Renal pelvis (tissue), 12 donors: Measurements from ENCODE around the gene ZNF638. TPM values are rescaled to one million over a fixed set of nuclear protein-coding genes. Genes with fewer than 3 reads are reported as not detected.
A peak's percentile ranks its signal among the peaks of the same experiment; 100 is the strongest.
"Not testable (repeated sequence)": the region's sequence is repeated elsewhere in the genome, so short reads cannot be mapped to it uniquely, and the experiment has no call there.

ENCODE experiments used
- DNase-seq: peaks from one replicate; pipeline ENCODE4 v3.0.0-alpha.2; 2013
- long read RNA-seq, 16 experiments: transcript quantifications; one replicate each; lab custom pipeline, GENCODE V29; 2026
- polyA plus RNA-seq, 3 donors: library from polyadenylated mRNA; unstranded; fragments of 120-200 nt; gene quantifications; one replicate each; pipeline ENCODE4 v1.2.1, GENCODE V29; 2013; ENCODE audit not compliant: insufficient read length in 3 of 3

ZNF638 gene, protein sequence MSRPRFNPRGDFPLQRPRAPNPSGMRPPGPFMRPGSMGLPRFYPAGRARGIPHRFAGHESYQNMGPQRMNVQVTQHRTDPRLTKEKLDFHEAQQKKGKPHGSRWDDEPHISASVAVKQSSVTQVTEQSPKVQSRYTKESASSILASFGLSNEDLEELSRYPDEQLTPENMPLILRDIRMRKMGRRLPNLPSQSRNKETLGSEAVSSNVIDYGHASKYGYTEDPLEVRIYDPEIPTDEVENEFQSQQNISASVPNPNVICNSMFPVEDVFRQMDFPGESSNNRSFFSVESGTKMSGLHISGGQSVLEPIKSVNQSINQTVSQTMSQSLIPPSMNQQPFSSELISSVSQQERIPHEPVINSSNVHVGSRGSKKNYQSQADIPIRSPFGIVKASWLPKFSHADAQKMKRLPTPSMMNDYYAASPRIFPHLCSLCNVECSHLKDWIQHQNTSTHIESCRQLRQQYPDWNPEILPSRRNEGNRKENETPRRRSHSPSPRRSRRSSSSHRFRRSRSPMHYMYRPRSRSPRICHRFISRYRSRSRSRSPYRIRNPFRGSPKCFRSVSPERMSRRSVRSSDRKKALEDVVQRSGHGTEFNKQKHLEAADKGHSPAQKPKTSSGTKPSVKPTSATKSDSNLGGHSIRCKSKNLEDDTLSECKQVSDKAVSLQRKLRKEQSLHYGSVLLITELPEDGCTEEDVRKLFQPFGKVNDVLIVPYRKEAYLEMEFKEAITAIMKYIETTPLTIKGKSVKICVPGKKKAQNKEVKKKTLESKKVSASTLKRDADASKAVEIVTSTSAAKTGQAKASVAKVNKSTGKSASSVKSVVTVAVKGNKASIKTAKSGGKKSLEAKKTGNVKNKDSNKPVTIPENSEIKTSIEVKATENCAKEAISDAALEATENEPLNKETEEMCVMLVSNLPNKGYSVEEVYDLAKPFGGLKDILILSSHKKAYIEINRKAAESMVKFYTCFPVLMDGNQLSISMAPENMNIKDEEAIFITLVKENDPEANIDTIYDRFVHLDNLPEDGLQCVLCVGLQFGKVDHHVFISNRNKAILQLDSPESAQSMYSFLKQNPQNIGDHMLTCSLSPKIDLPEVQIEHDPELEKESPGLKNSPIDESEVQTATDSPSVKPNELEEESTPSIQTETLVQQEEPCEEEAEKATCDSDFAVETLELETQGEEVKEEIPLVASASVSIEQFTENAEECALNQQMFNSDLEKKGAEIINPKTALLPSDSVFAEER (N-terminal part only)
- polyA plus RNA-seq, result 100 to 1,000 TPM; 186 to 247 (median 195) TPM
- long read RNA-seq, donor 1, partial matches to known transcripts, result 24 of 31 reads
- long read RNA-seq, donor 1, other reads (novel, unspliced or antisense), result 0 of 31 reads
- long read RNA-seq, donor 2, transcript ZNF638-206 (2 exons, 931 nt), result major isoform, 8 of 19 reads
- long read RNA-seq, donor 2, partial matches to known transcripts, result 10 of 19 reads
- long read RNA-seq, donor 2, other reads (novel, unspliced or antisense), result 0 of 19 reads
- long read RNA-seq, donor 3, transcript ZNF638-206 (2 exons, 931 nt), result major isoform, 5 of 41 reads
- long read RNA-seq, donor 3, partial matches to known transcripts, result 35 of 41 reads
- long read RNA-seq, donor 3, other reads (novel, unspliced or antisense), result 0 of 41 reads
- long read RNA-seq, donor 4, partial matches to known transcripts, result 27 of 31 reads
- long read RNA-seq, donor 4, other reads (novel, unspliced or antisense), result 0 of 31 reads
- long read RNA-seq, donor 5, transcript ZNF638-206 (2 exons, 931 nt), result major isoform, 7 of 12 reads
- long read RNA-seq, donor 5, partial matches to known transcripts, result 5 of 12 reads
- long read RNA-seq, donor 5, other reads (novel, unspliced or antisense), result 0 of 12 reads
- long read RNA-seq, donor 6, partial matches to known transcripts, result 35 of 42 reads
- long read RNA-seq, donor 6, other reads (novel, unspliced or antisense), result 0 of 42 reads
- long read RNA-seq, donor 7, transcript ZNF638-206 (2 exons, 931 nt), result major isoform, 8 of 45 reads
- long read RNA-seq, donor 7, partial matches to known transcripts, result 35 of 45 reads
- long read RNA-seq, donor 7, other reads (novel, unspliced or antisense), result 0 of 45 reads
- long read RNA-seq, donor 8, partial matches to known transcripts, result 21 of 25 reads
- long read RNA-seq, donor 8, other reads (novel, unspliced or antisense), result 0 of 25 reads
- long read RNA-seq, donor 9, transcript ZNF638-206 (2 exons, 931 nt), result major isoform, 18 of 58 reads
- long read RNA-seq, donor 9, partial matches to known transcripts, result 36 of 58 reads
- long read RNA-seq, donor 9, other reads (novel, unspliced or antisense), result 0 of 58 reads
- long read RNA-seq, donor 10, full-length matches to known transcripts, result 20 of 56 reads
- long read RNA-seq, donor 10, partial matches to known transcripts, result 36 of 56 reads
- long read RNA-seq, donor 10, other reads (novel, unspliced or antisense), result 0 of 56 reads
- long read RNA-seq, donor 11, partial matches to known transcripts, result 14 of 19 reads
- long read RNA-seq, donor 11, other reads (novel, unspliced or antisense), result 0 of 19 reads
- long read RNA-seq, donor 12, transcript ZNF638-206 (2 exons, 931 nt), result major isoform, 9 of 64 reads
- long read RNA-seq, donor 12, partial matches to known transcripts, result 52 of 64 reads
- long read RNA-seq, donor 12, other reads (novel, unspliced or antisense), result 0 of 64 reads
- long read RNA-seq, donor 13, transcript ZNF638-206 (2 exons, 931 nt), result major isoform, 10 of 43 reads
- long read RNA-seq, donor 13, partial matches to known transcripts, result 29 of 43 reads
- long read RNA-seq, donor 13, other reads (novel, unspliced or antisense), result 0 of 43 reads
- long read RNA-seq, donor 14, result 0 reads
- long read RNA-seq, donor 15, partial matches to known transcripts, result 32 of 41 reads
- long read RNA-seq, donor 15, other reads (novel, unspliced or antisense), result 0 of 41 reads
- long read RNA-seq, donor 16, transcript ZNF638-206 (2 exons, 931 nt), result major isoform, 6 of 25 reads
- long read RNA-seq, donor 16, partial matches to known transcripts, result 17 of 25 reads
- long read RNA-seq, donor 16, other reads (novel, unspliced or antisense), result 0 of 25 reads

- DNase-seq, result peak; percentile 94
These were observed at the start of gene ZNF638 for GRCh38 chr2:71331581-71332434. Gene ZNF638, plus strand, starts transcription at chr2:71331782. Its CDS starts 17,173 bp downstream, at chr2:71348955.

DNA sequence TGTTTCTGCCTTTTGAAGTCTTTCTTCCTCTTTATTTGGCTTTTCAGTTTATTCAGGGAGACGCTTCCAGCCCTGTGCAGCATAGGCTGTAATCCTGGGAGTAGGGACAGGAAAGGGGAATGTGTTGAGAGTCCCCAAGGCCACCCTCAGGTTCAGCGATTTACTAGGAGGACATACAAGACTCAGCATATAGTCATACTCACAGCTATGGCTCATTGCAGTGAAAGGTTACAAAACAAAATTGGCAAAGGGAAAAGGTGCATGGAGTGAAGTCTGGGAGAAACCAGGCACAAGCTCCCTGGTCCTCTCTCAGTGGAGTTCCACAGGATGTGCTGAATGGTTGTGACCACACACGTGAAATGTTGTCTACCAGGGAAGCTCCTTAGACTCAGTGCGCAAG, 49.6 kb upstream of the ZNF638 start:
- DNase-seq, result no peak

- no peak for DNase-seq
These were observed 49.1 kb upstream of the ZNF638 start for GRCh38 chr2:71282493-71282892.

GRCh38 chr2:71283131-71283530, 48.5 kb upstream of the ZNF638 start:
- no peak for DNase-seq

DNA sequence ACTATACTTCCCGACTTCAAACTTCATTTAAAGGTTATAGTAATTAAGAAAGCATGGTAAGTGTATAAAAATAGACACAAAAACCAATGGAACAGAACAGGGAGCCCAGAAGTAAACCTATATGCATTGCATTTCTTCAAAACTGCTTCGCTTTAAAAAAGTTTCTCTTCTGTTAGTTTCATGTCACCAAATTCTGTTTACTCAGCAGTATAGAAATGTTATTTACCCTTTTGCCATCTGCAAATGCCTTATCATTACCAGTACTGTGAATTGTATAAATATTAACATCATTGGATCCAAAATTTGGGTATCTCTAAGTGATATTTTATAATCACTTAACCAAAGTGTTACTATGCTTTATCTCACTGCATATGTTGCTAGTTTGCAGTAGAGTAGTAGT, 45.9 kb upstream of the ZNF638 start:
- DNase-seq, result no peak

- no peak for DNase-seq
These were observed 40.2 kb upstream of the ZNF638 start for GRCh38 chr2:71291398-71291797.

GRCh38 chr2:71292159-71292558, 39.4 kb upstream of the ZNF638 start:
- no peak for DNase-seq

- no peak for DNase-seq
These were observed 32.7 kb upstream of the ZNF638 start for GRCh38 chr2:71298914-71299313.

GRCh38 chr2:71299507-71299906, 32.1 kb upstream of the ZNF638 start:
- DNase-seq, result peak; percentile 42

- DNase-seq, result no peak
These were observed 27.7 kb upstream of the ZNF638 start for GRCh38 chr2:71303849-71304248.

DNA sequence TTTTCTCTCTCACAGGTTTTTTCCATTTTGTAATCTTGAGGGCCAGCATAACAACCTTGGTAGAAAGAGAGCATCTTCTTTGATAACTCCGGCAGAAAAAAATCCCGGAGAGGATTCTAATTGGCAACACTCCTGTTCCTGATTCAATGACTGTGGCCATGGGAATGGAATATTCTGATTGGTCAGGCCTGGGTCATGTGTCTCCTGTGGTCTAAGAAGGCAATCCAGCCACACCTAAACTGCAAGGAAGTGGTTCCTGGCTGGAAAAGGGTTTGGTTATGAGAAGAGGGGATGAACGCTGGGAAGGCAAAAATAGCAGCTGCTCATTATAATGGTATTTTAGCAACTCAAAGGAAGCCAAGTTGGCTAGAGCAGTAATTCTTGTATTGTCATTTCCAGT, 24.8 kb upstream of the ZNF638 start:
- DNase-seq, result no peak

GRCh38 chr2:71313016-71313766, 18.4 kb upstream of the ZNF638 start:
- no peak for DNase-seq

- no peak for DNase-seq
These were observed 14.5 kb upstream of the ZNF638 start for GRCh38 chr2:71317060-71317459.

GRCh38 chr2:71317900-71318299, 13.7 kb upstream of the ZNF638 start:
- not testable (repeated sequence) for DNase-seq

DNA sequence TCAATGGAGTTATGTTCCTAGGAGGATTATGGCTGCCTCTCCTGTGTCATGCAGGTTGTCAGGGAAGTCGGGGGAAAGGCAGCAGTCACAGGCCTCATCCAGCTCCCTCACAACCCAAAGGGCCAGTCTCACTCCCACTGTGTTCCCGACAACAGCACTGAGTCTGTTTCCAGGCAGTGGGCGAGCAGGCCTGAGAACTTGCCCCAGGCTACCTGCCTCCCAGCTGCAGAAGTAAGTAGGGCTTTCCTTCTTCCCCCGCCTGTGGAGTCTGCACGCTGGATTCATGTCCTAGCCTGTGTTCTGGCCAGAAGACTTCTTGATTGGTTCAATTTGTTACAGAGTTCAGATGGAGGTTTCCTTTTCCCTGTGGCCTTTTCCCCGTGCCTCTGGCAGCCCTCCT, 8.2 kb upstream of the ZNF638 start:
- no peak for DNase-seq

GRCh38 chr2:71326968-71327367, 4.6 kb upstream of the ZNF638 start:
- DNase-seq, result no peak
